HepG2 (cell line): ENCODE results near the gene PIH1D2. TPM values are rescaled to one million over a fixed set of nuclear protein-coding genes. Genes with fewer than 3 reads are reported as not detected.

Experiments
- ATF7-NPFF ChIP-seq: sonication (generic); formaldehyde crosslinking; IDR thresholded peaks from 2 replicates; pipeline ENCODE4 v1.8.1; 2023; ENCODE audit warnings: mild to moderate bottlenecking, low read depth, missing genetic modification reagents, moderate library complexity
- BHLHE40 ChIP-seq: IDR thresholded peaks from 2 replicates; pipeline ENCODE4 v1.6.1; 2011; ENCODE audit warnings: low read length, improper control_type of control experiment
- DDIT3 ChIP-seq: sonication (generic); formaldehyde crosslinking; IDR thresholded peaks from 2 replicates; pipeline ENCODE4 v1.4.0; 2020; ENCODE audit warnings: mild to moderate bottlenecking, missing genetic modification reagents
- FOXA3 ChIP-seq: IDR thresholded peaks from 2 replicates; pipeline ENCODE4 v1.6.1; 2016; ENCODE audit warnings: missing genetic modification reagents, missing compliant biosample characterization
- FOXK2 ChIP-seq: fragments of 450-650 bp; IDR thresholded peaks from 2 replicates; pipeline ENCODE4 v1.6.1; 2016
- JARID2 ChIP-seq: sonication (generic); formaldehyde crosslinking; IDR thresholded peaks from 2 replicates; pipeline ENCODE4 v1.8.1; 2023; ENCODE audit warnings: missing genetic modification reagents, inconsistent platforms; ENCODE audit not compliant: insufficient replicate concordance
- JUN ChIP-seq: sonication (generic); formaldehyde crosslinking; IDR thresholded peaks from 2 replicates; pipeline ENCODE4 v1.4.0; 2020; ENCODE audit warnings: mild to moderate bottlenecking, missing genetic modification reagents
- MAFF ChIP-seq: IDR thresholded peaks from 2 replicates; pipeline ENCODE4 v1.6.1; 2011; ENCODE audit warnings: low read depth, low read length, improper control_type of control experiment
- MBNL3 ChIP-seq: fragments of 250-450 bp; sonication (Bioruptor Pico); conservative IDR thresholded peaks from 2 replicates; pipeline ENCODE4 v1.8.0; 2022; ENCODE audit warnings: mild to moderate bottlenecking, inconsistent platforms
- SALL1 ChIP-seq: sonication (generic); formaldehyde crosslinking; IDR thresholded peaks from 2 replicates; pipeline ENCODE4 v1.8.0; 2022; ENCODE audit warnings: mild to moderate bottlenecking, missing genetic modification reagents
- SMC3 ChIP-seq: IDR thresholded peaks from 2 replicates; pipeline ENCODE4 v1.6.1; 2011; ENCODE audit warnings: low read length, improper control_type of control experiment
- SP5 ChIP-seq: IDR thresholded peaks from 2 replicates; pipeline ENCODE4 v1.6.1; 2016; ENCODE audit warnings: low read depth, borderline replicate concordance
- TFDP1 ChIP-seq: IDR thresholded peaks from 2 replicates; pipeline ENCODE4 v1.6.1; 2016; ENCODE audit warnings: missing compliant biosample characterization, missing genetic modification reagents, borderline replicate concordance
- THAP7 ChIP-seq: sonication (generic); formaldehyde crosslinking; IDR thresholded peaks from 2 replicates; pipeline ENCODE4 v1.8.1; 2023; ENCODE audit warnings: mild to moderate bottlenecking, missing genetic modification reagents
- U2AF2 ChIP-seq: fragments of 200-400 bp; formaldehyde crosslinking; IDR thresholded peaks from 2 replicates; pipeline ENCODE4 v1.6.1; 2017; ENCODE audit warnings: low read depth, mild to moderate bottlenecking, low read length
- ZFP91 ChIP-seq: sonication (generic); formaldehyde crosslinking; IDR thresholded peaks from 2 replicates; pipeline ENCODE4 v1.9.0; 2022; ENCODE audit warnings: missing genetic modification reagents, mild to moderate bottlenecking, borderline replicate concordance
- ZKSCAN8 ChIP-seq: IDR thresholded peaks from 2 replicates; pipeline ENCODE4 v1.6.1; 2016; ENCODE audit warnings: borderline replicate concordance, missing genetic modification reagents, missing compliant biosample characterization
- ZNF383 ChIP-seq: sonication (generic); formaldehyde crosslinking; IDR thresholded peaks from 2 replicates; pipeline ENCODE4 v1.4.0; 2020; ENCODE audit warnings: missing genetic modification reagents, mild to moderate bottlenecking, borderline replicate concordance
- ZNF431 ChIP-seq: sonication (generic); formaldehyde crosslinking; IDR thresholded peaks from 2 replicates; pipeline ENCODE4 v1.9.0; 2022; ENCODE audit warnings: missing genetic modification reagents, low read depth, mild to moderate bottlenecking, borderline replicate concordance
- ZNF510 ChIP-seq: sonication (generic); formaldehyde crosslinking; IDR thresholded peaks from 2 replicates; pipeline ENCODE4 v1.4.0; 2020; ENCODE audit warnings: low read depth, mild to moderate bottlenecking, missing genetic modification reagents
- ZSCAN21 ChIP-seq: sonication (generic); formaldehyde crosslinking; IDR thresholded peaks from 2 replicates; pipeline ENCODE4 v1.8.0; 2022; ENCODE audit warnings: mild to moderate bottlenecking, missing genetic modification reagents, moderate library complexity, borderline replicate concordance
- polyA plus RNA-seq, 8 experiments: library from polyadenylated mRNA; depleted of rRNA in 3 of 8; stranded (reverse) in 7 of 8; unstranded in 1 of 8; fragments of >200 nt; fragmentation: Illumina TruSeq in 4 of 8; extraction: Trizol in 4 of 8; gene quantifications; 2 replicates each; pipeline versions ENCODE4 v1.2.1 to v1.2.3, GENCODE V29; 2011 to 2016; ENCODE audit warnings: low read depth in 4 of 8, missing spikeins in 1 of 8, mixed read lengths in 1 of 8; ENCODE audit not compliant: insufficient read depth in 1 of 8
- total RNA-seq, 5 experiments: library from RNA; depleted of rRNA; stranded (reverse); fragments of >200 nt; fragmentation: Illumina TruSeq; extraction: Trizol; gene quantifications; 2 replicates each; pipeline ENCODE4 v1.2.3, GENCODE V29; 2016; ENCODE audit warnings: low read depth in 1 of 5
- TF ChIP-seq, protein P1 (sequence below): sonication (generic); formaldehyde crosslinking; IDR thresholded peaks from 2 replicates; pipeline ENCODE4 v1.8.1; 2023; ENCODE audit warnings: missing genetic modification reagents, inconsistent platforms, borderline replicate concordance
- TF ChIP-seq, protein P2 (sequence below): sonication (generic); formaldehyde crosslinking; IDR thresholded peaks from 2 replicates; pipeline ENCODE4 v1.8.0; 2023; ENCODE audit warnings: mild to moderate bottlenecking, missing genetic modification reagents

The PIH1D2 gene
- total and polyA plus RNA-seq, 2 of the 13 experiments (the other 11 are each of a cell fraction or from before 2014, with no cell fraction given) = 0.49 to 2.7 TPM

- TF ChIP-seq, protein P1, sequence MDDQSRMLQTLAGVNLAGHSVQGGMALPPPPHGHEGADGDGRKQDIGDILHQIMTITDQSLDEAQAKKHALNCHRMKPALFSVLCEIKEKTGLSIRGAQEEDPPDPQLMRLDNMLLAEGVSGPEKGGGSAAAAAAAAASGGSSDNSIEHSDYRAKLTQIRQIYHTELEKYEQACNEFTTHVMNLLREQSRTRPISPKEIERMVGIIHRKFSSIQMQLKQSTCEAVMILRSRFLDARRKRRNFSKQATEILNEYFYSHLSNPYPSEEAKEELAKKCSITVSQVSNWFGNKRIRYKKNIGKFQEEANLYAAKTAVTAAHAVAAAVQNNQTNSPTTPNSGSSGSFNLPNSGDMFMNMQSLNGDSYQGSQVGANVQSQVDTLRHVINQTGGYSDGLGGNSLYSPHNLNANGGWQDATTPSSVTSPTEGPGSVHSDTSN (CRISPR knock-in tag) = peak; percentile 86; the same call in 1 of the 2 replicates
- no peak; the same call in 1 of the 2 replicates for TF ChIP-seq SP5 (CRISPR knock-in tag)
- TF ChIP-seq FOXA3 (CRISPR knock-in tag) = peak; percentile 55
- peak; percentile 90 for TF ChIP-seq ZFP91 (CRISPR knock-in tag)
- TF ChIP-seq TFDP1 (CRISPR knock-in tag) = peak; percentile 66; the same call in 1 of the 2 replicates
- no peak for TF ChIP-seq MAFF
- TF ChIP-seq ZSCAN21 = 0 out of 2 replicates have a peak, but pooled peaks have one; percentile 40
- 0 out of 2 replicates have a peak, but pooled peaks have one; percentile 87 for TF ChIP-seq ZNF510
- peak; percentile 78; the same call in 1 of the 2 replicates for TF ChIP-seq ZKSCAN8
- TF ChIP-seq, protein P2, sequence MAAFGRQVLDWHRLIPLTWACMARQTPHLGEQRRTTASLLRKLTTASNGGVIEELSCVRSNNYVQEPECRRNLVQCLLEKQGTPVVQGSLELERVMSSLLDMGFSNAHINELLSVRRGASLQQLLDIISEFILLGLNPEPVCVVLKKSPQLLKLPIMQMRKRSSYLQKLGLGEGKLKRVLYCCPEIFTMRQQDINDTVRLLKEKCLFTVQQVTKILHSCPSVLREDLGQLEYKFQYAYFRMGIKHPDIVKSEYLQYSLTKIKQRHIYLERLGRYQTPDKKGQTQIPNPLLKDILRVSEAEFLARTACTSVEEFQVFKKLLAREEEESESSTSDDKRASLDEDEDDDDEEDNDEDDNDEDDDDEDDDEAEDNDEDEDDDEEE = no peak
- TF ChIP-seq BHLHE40 = no peak; the same call in 1 of the 2 replicates
- no peak for TF ChIP-seq MBNL3
- TF ChIP-seq JUN = peak; percentile 84; the same call in 1 of the 2 replicates
- peak; percentile 90 for TF ChIP-seq THAP7
- no peak for TF ChIP-seq SMC3
- TF ChIP-seq U2AF2 = no peak
- TF ChIP-seq ZNF431 (CRISPR knock-in tag) = peak; percentile 70; the same call in 1 of the 2 replicates
- no peak; the same call in none of the 2 replicates for TF ChIP-seq ATF7-NPFF (CRISPR knock-in tag)
- TF ChIP-seq DDIT3 = peak; percentile 51; the same call in 1 of the 2 replicates
- TF ChIP-seq JARID2 = peak; percentile 55
- TF ChIP-seq SALL1 (CRISPR knock-in tag) = peak; percentile 78
- TF ChIP-seq FOXK2 = no peak
- no peak; the same call in 1 of the 2 replicates for TF ChIP-seq ZNF383 (CRISPR knock-in tag)
Measured at GRCh38 chr11:112024773-112025678, 48.8 kb downstream of the PIH1D2 start, which contains the start of gene DLAT (continued).
